Glomerular visceral epithelial cell (primary cell): ENCODE results near the gene TAAR6.
"Not testable (repeated sequence)": the region's sequence is repeated elsewhere in the genome, so short reads cannot be mapped to it uniquely, and the experiment has no call there.

Experiments
- DNase-seq: peaks from one replicate; pipeline ENCODE4 v3.0.0-alpha.2; 2016; ENCODE audit errors: extremely low spot score

The TAAR6 gene

DNA sequence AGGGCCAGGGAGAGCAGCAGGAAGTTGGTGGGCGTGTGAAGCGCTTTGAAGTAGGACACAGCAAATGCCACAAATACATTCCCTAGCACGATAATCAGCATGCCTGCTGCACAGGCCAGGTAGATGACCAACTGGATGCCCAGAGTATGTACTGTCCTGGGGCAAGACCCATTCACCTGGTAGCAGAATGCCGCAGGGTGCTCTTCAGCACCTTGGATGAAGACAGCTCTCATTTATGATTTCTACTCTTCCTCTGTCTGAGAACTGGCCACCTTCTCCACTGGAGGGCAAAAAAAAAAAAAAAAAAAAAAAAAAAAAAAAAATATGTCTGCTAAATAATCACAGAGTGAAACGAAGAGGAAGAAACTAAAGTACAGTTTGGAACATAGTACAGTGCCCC, 19.3 kb downstream of the TAAR6 start, which contains the start of gene TAAR5:
Gene TAAR5 (minus strand): TSS at position 288 of the 400 bp plus-strand sequence. CDS start 55 bp downstream, at position 233.
- no peak for DNase-seq

DNA sequence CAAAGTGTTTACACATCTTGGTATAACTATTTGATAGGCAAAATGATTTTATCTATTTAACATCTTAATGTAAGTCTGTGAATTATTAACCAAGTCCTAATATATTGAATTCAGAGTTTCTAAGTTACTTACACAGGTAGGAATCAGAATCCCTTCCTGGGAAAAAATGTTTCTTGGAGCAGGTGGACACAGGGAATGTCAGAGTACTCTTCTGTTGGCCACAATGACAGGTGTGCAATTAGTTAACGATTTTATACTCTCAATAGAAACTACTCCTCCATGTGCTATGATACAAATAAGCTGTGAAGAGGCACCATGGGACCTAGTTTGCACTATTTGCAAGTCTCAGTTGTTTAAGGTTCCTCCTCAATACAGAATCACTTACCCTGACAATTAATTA, 20.2 kb downstream of the TAAR6 start:
- no peak for DNase-seq

DNA sequence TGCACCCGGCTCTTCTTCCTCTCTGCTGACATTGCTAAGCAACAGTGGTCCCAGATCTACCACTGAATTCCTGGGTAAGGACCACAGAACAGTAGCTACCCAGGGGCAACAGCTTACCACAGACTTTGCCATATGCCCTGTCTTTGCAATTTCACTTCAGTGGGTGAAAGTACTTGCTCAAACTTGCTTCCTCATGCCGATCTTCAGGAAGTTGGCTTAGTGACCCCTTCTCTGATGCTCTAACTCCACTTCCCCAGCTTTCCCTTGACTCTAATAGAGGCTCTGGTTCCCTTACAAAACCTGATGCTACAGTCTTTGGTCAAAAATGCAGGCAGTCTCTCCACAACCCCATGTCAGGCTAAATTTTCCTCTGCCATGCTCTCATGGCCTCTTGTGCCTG, 22.7 kb downstream of the TAAR6 start:
- no peak for DNase-seq

- no peak for DNase-seq
Observed at GRCh38 chr6:132596201-132596600, 26.1 kb downstream of the TAAR6 start.

- peak; percentile 10 for DNase-seq
Observed at GRCh38 chr6:132598473-132598872, 28.4 kb downstream of the TAAR6 start.

- DNase-seq = not testable (repeated sequence)
Observed at GRCh38 chr6:132600900-132601299, 30.8 kb downstream of the TAAR6 start.

- no peak for DNase-seq
Observed at GRCh38 chr6:132604635-132605152, 34.6 kb downstream of the TAAR6 start.

GRCh38 chr6:132607544-132608233, 37.6 kb downstream of the TAAR6 start:
- peak; percentile 56 for DNase-seq

DNA sequence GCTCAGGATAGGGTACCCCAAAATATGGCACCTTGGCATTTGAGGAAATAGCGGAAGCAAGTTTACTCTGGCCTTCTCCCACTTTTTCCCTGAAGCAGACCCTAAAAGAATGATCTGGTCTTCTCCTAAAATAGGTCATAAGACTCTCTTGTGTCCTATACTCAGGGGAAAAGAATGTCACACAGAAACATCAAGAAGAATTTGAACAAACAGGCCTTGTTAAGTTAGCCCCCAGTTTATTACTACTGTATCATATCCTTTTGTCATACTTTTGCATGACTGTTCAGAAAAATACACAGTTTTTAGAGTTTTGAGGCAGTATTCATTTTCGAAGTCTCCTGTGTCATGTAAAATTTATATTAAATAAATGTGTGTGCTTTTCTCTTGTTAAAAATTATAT, 41.5 kb downstream of the TAAR6 start:
- DNase-seq = no peak

DNA sequence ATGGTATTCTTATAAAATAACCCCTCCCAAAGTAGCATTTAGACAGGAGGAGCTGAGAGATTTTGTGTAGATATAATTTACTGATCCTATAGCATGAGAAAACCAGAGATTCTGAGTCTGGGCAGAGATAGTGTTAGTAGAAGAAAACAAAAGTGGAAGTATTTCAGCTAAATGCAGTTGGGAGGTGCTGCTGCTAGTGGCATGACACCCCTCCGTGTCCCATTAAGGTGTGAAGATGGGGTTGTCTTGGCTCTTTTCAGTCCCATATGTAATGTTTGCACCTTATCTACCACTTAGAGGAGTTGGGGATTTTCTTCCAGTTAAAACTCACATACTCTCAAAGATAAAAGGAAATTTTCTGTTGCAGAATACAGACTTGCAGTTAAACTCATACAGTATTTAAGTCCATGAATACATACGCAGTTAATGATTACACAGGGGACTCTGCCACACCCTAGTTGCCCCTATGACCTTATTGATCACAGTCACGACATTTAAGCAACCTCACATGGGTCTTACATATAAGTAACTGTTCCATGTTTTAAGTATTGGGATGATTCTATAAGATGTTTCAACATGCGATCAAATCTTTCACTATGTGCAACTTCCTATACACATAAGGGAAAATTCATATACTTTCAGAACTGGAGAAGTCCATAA, 42.5 kb downstream of the TAAR6 start:
- DNase-seq = no peak

- peak; percentile 1 for DNase-seq
Observed at GRCh38 chr6:132614554-132614953, 44.4 kb downstream of the TAAR6 start.

- no peak for DNase-seq
Observed at GRCh38 chr6:132616677-132617076, 46.6 kb downstream of the TAAR6 start.
